ENCODE results near the gene FAM135A. TPM values are rescaled to one million over a fixed set of nuclear protein-coding genes. Genes with fewer than 3 reads are reported as not detected.

Gene FAM135A
- total and polyA plus RNA-seq, 2 of the 13 experiments (the other 11 are each of a cell fraction or from before 2014, with no cell fraction given): 26.9 to 31.5 TPM

- TF ChIP-seq ZNF451 (CRISPR knock-in tag; IDR thresholded peaks at IDR 0.05): no peak
- no peak for TF ChIP-seq ZNF557 (CRISPR knock-in tag; IDR thresholded peaks at IDR 0.05)
- no peak for TF ChIP-seq ZSCAN21 (CRISPR knock-in tag; IDR thresholded peaks at IDR 0.05; ENCODE audit: borderline replicate concordance)
- no peak for TF ChIP-seq HOXA3 (CRISPR knock-in tag; IDR thresholded peaks at IDR 0.05)
- no peak for TF ChIP-seq PLRG1 (conservative IDR thresholded peaks at IDR 0.05)
- no peak for TF ChIP-seq ZNF781 (CRISPR knock-in tag; IDR thresholded peaks at IDR 0.05; ENCODE audit: borderline replicate concordance, not compliant biosample characterization)
- no peak for TF ChIP-seq MXD4 (CRISPR knock-in tag; IDR thresholded peaks at IDR 0.05)
- TF ChIP-seq TFDP1 (CRISPR knock-in tag; IDR thresholded peaks at IDR 0.05; ENCODE audit: borderline replicate concordance): no peak
- TF ChIP-seq SRSF4 (IDR thresholded peaks at IDR 0.05; ENCODE audit: low read depth, low read length, poor library complexity, severe bottlenecking): no peak
- peak; percentile 85 for TF ChIP-seq CEBPB (IDR thresholded peaks at IDR 0.05; ENCODE audit: borderline replicate concordance, low read depth, low read length)
- no peak for TF ChIP-seq SRSF1 (optimal IDR thresholded peaks at IDR 0.05; ENCODE audit: low read depth, low read length)
- TF ChIP-seq ZNF713 (CRISPR knock-in tag; IDR thresholded peaks at IDR 0.05): no peak
- TF ChIP-seq REL (CRISPR knock-in tag; conservative IDR thresholded peaks at IDR 0.05): no peak
- TF ChIP-seq PRMT3 (CRISPR knock-in tag; IDR thresholded peaks at IDR 0.05; ENCODE audit: borderline replicate concordance, low read depth): no peak
- TF ChIP-seq TFE3 (CRISPR knock-in tag; IDR thresholded peaks at IDR 0.05): no peak
- TF ChIP-seq SRY (CRISPR knock-in tag; IDR thresholded peaks at IDR 0.05): no peak
- peak; percentile 19; the same call in 1 of the 2 replicates for TF ChIP-seq PHF21A (CRISPR knock-in tag; IDR thresholded peaks at IDR 0.05)
- no peak for TF ChIP-seq ZNF367 (CRISPR knock-in tag; IDR thresholded peaks at IDR 0.05; ENCODE audit: borderline replicate concordance)
- no peak for TF ChIP-seq ISX (CRISPR knock-in tag; conservative IDR thresholded peaks at IDR 0.05)
- no peak for TF ChIP-seq ZNF30 (CRISPR knock-in tag; IDR thresholded peaks at IDR 0.05)
- no peak for TF ChIP-seq RAD21 (CRISPR knock-in tag; IDR thresholded peaks at IDR 0.05)
- no peak for TF ChIP-seq SNAPC5 (CRISPR knock-in tag; IDR thresholded peaks at IDR 0.05; ENCODE audit: borderline replicate concordance)
- TF ChIP-seq ZNF569 (CRISPR knock-in tag; IDR thresholded peaks at IDR 0.05; ENCODE audit: borderline replicate concordance): no peak
- TF ChIP-seq ZNF510 (CRISPR knock-in tag; IDR thresholded peaks at IDR 0.05; ENCODE audit: low read depth): no peak
- peak; percentile 73 for TF ChIP-seq TBX2 (CRISPR knock-in tag; IDR thresholded peaks at IDR 0.05; ENCODE audit: borderline replicate concordance)
- no peak for TF ChIP-seq CREB3 (CRISPR knock-in tag; IDR thresholded peaks at IDR 0.05)
- TF ChIP-seq ZNF430 (CRISPR knock-in tag; IDR thresholded peaks at IDR 0.05): 0 out of 2 replicates have a peak, but pooled peaks have one; percentile 28
- TF ChIP-seq EEA1 (CRISPR knock-in tag; IDR thresholded peaks at IDR 0.05; ENCODE audit: borderline replicate concordance): no peak
Measured at GRCh38 chr6:70398783-70399728, 14.3 kb upstream of the FAM135A start (continued).
